H1 (cell line): ENCODE measurements around the gene SNU13. TPM values are rescaled to one million over a fixed set of nuclear protein-coding genes. Genes with fewer than 3 reads are reported as not detected.

Experiments used
- CTCF ChIA-PET: fragments of 300-600 bp; sonication (Branson Sonifier 250); formaldehyde crosslinking; loops from one replicate; lab custom pipeline; 2021; ENCODE audit not compliant: partially characterized antibody; lab: Charles Lee
- POLR2A ChIA-PET: fragments of 300-600 bp; sonication (Branson Sonifier 250); formaldehyde crosslinking; loops from one replicate; lab custom pipeline; 2021; ENCODE audit warnings: inconsistent platforms; ENCODE audit not compliant: partially characterized antibody; lab: Charles Lee
- DNase-seq, 2 experiments: peaks; one replicate each; pipeline versions ENCODE4 v3.0.0 to v3.0.0-alpha.2; 2010 to 2022; ENCODE audit warnings: low spot score in 2 of 2, low read depth in 1 of 2, mixed read lengths in 1 of 2
- FAIRE-seq: peaks from 2 replicates; lab custom pipeline; 2011; peaks lifted over from hg19 to GRCh38; lab: Jason Lieb, UNC
- H2AFZ ChIP-seq: 2 replicates; pipeline ENCODE4 v1.8.1; 2012; ENCODE audit warnings: low read length, inconsistent platforms
- H2AK5ac ChIP-seq: 2 replicates; pipeline ENCODE4 v1.6.1; 2013; ENCODE audit warnings: low read depth, low read length
- H2BK120ac ChIP-seq: replicated peaks from 2 replicates; pipeline ENCODE3; 2013; ENCODE audit warnings: low read depth, low read length, inconsistent platforms
- H2BK12ac ChIP-seq: 2 replicates; pipeline ENCODE4 v1.6.1; 2013; ENCODE audit warnings: low read depth, low read length
- H2BK15ac ChIP-seq: 2 replicates; pipeline ENCODE4 v1.6.1; 2013; ENCODE audit warnings: low read length
- H2BK20ac ChIP-seq: 2 replicates; pipeline ENCODE4 v1.6.1; 2013; ENCODE audit warnings: low read length
- H2BK5ac ChIP-seq: 2 replicates; pipeline ENCODE4 v1.6.1; 2013; ENCODE audit warnings: low read depth, low read length
- H3K14ac ChIP-seq: 2 replicates; pipeline ENCODE4 v1.6.1; 2013; ENCODE audit warnings: inconsistent platforms; ENCODE audit not compliant: insufficient read length
- H3K18ac ChIP-seq: 2 replicates; pipeline ENCODE4 v1.6.1; 2013; ENCODE audit warnings: low read length; ENCODE audit errors: extremely low read depth
- H3K23ac ChIP-seq: 2 replicates; pipeline ENCODE4 v1.6.1; 2013; ENCODE audit warnings: inconsistent platforms; ENCODE audit not compliant: insufficient read length
- H3K23me2 ChIP-seq: 2 replicates; pipeline ENCODE4 v1.6.1; 2013; ENCODE audit warnings: low read depth, low read length
- H3K27ac ChIP-seq: 2 replicates; pipeline ENCODE4 v1.6.1; 2011; ENCODE audit warnings: low read depth, low read length, inconsistent platforms
- H3K27me3 ChIP-seq, 4 experiments: replicated peaks in 1 of 4; 1 replicate in 1 of 4; 2 replicates in 3 of 4; pipeline versions ENCODE4 v1.6.1 to v1.8.1; 2011 to 2013; ENCODE audit warnings: low read length in 3 of 4, mild to moderate bottlenecking in 3 of 4, inconsistent platforms in 2 of 4, mixed read lengths in 2 of 4, moderate library complexity in 1 of 4; ENCODE audit not compliant: control insufficient read depth in 3 of 4, insufficient read depth in 3 of 4; ENCODE audit errors: extremely low read depth in 1 of 4
- H3K36me3 ChIP-seq, 4 experiments: 2 replicates each; pipeline versions ENCODE4 v1.6.1 to v1.8.1; 2011 to 2013; ENCODE audit warnings: mild to moderate bottlenecking in 4 of 4, low read length in 3 of 4, moderate library complexity in 2 of 4, control low read depth in 1 of 4, inconsistent platforms in 1 of 4; ENCODE audit not compliant: insufficient read depth in 4 of 4, control insufficient read depth in 2 of 4
- H3K4ac ChIP-seq: replicated peaks from 2 replicates; pipeline ENCODE3; 2013; ENCODE audit warnings: low read length, low read depth, mixed read lengths, inconsistent platforms; ENCODE audit not compliant: insufficient read length
- H3K4me1 ChIP-seq, 4 experiments: replicated peaks in 1 of 4; 1 replicate in 1 of 4; 2 replicates in 3 of 4; pipeline versions ENCODE4 v1.6.1 to v1.8.1; 2011 to 2013; ENCODE audit warnings: low read length in 3 of 4, inconsistent platforms in 2 of 4, mixed read lengths in 1 of 4; ENCODE audit not compliant: insufficient read depth in 4 of 4, control insufficient read depth in 3 of 4
- H3K4me2 ChIP-seq, 2 experiments: 2 replicates each; pipeline versions ENCODE4 v1.6.1 to v1.8.1; 2011 to 2013; ENCODE audit warnings: low read depth in 2 of 2, low read length in 2 of 2, control low read depth in 1 of 2, inconsistent platforms in 1 of 2, mild to moderate bottlenecking in 1 of 2; ENCODE audit not compliant: insufficient read depth in 1 of 2
- H3K4me3 ChIP-seq, 4 experiments: fragments of 200-600, 300-600 bp in 1 of 4; sonication (generic), shearing (Covaris generic), sonication (Bioruptor Twin) in 1 of 4; 2 replicates each; pipeline versions ENCODE4 v1.5.1 to v1.8.1; 2011 to 2016; ENCODE audit warnings: low read length in 4 of 4, low read depth in 3 of 4, control low read depth in 2 of 4, inconsistent platforms in 2 of 4, mild to moderate bottlenecking in 2 of 4, mixed read lengths in 1 of 4, moderate library complexity in 1 of 4; ENCODE audit not compliant: insufficient read depth in 2 of 4; ENCODE audit errors: extremely low read depth in 1 of 4
- H3K56ac ChIP-seq: replicated peaks from 2 replicates; pipeline ENCODE3; 2013; ENCODE audit warnings: low read depth, mild to moderate bottlenecking, mixed read lengths, low read length, inconsistent platforms; ENCODE audit not compliant: insufficient read length
- H3K79me1 ChIP-seq: 2 replicates; pipeline ENCODE4 v1.6.1; 2013; ENCODE audit warnings: low read depth, low read length, control low read depth
- H3K79me2 ChIP-seq, 2 experiments: 2 replicates each; pipeline versions ENCODE4 v1.6.1 to v1.8.1; 2012 to 2013; ENCODE audit warnings: low read length in 2 of 2, mild to moderate bottlenecking in 2 of 2, inconsistent platforms in 1 of 2; ENCODE audit not compliant: insufficient read depth in 2 of 2, control insufficient read depth in 1 of 2
- H3K9ac ChIP-seq, 4 experiments: replicated peaks in 1 of 4; 1 replicate in 1 of 4; 2 replicates in 3 of 4; pipeline versions ENCODE4 v1.6.1 to v1.8.1; 2011 to 2013; ENCODE audit warnings: low read depth in 3 of 4, low read length in 3 of 4, control low read depth in 2 of 4, mild to moderate bottlenecking in 2 of 4, moderate library complexity in 2 of 4, inconsistent platforms in 1 of 4; ENCODE audit errors: extremely low read depth in 1 of 4
- H3K9me3 ChIP-seq, 2 experiments: 2 replicates each; pipeline versions ENCODE4 v1.6.1 to v1.8.1; 2012 to 2013; ENCODE audit warnings: mild to moderate bottlenecking in 2 of 2, moderate library complexity in 2 of 2, control low read depth in 1 of 2, inconsistent platforms in 1 of 2, low read depth in 1 of 2, low read length in 1 of 2, mixed read lengths in 1 of 2; ENCODE audit not compliant: insufficient read depth in 2 of 2
- H4K20me1 ChIP-seq, 2 experiments: replicated peaks in 1 of 2; 2 replicates each; pipeline versions ENCODE3 to v1.8.1; 2011 to 2013; ENCODE audit warnings: inconsistent platforms in 2 of 2, low read length in 2 of 2, mild to moderate bottlenecking in 1 of 2; ENCODE audit not compliant: insufficient read depth in 2 of 2, control insufficient read depth in 1 of 2
- H4K5ac ChIP-seq: 2 replicates; pipeline ENCODE4 v1.6.1; 2013; ENCODE audit warnings: low read length, low read depth, mixed read lengths, inconsistent platforms; ENCODE audit not compliant: insufficient read length
- H4K8ac ChIP-seq: 2 replicates; pipeline ENCODE4 v1.8.0; 2013; ENCODE audit warnings: mild to moderate bottlenecking, moderate library complexity, low read length, inconsistent platforms; ENCODE audit not compliant: insufficient read depth; ENCODE audit errors: extremely low read depth
- H4K91ac ChIP-seq: replicated peaks from 2 replicates; pipeline ENCODE3; 2013; ENCODE audit warnings: low read length, mixed read lengths, inconsistent platforms; ENCODE audit not compliant: insufficient read length
- BRCA1 ChIP-seq: IDR thresholded peaks from 2 replicates; pipeline ENCODE4 v1.6.1; 2012; ENCODE audit warnings: low read depth, low read length, improper control_type of control experiment
- CBX8 ChIP-seq: fragments of 300-800, 300-1000 bp; sonication (generic); IDR thresholded peaks from 2 replicates; pipeline ENCODE4 v1.7.1; 2016; ENCODE audit warnings: low read depth, low read length, borderline replicate concordance
- CHD1 ChIP-seq: IDR thresholded peaks from 2 replicates; pipeline ENCODE4 v1.6.1; 2012; ENCODE audit warnings: low read depth, low read length, improper control_type of control experiment
- EP300 ChIP-seq, 2 experiments: IDR thresholded peaks; 1 replicate in 1 of 2; 2 replicates in 1 of 2; pipeline ENCODE4 v1.6.1; 2011 to 2012; ENCODE audit warnings: low read depth in 2 of 2, low read length in 2 of 2, mild to moderate bottlenecking in 2 of 2, borderline replicate concordance in 1 of 2, inconsistent platforms in 1 of 2, moderate library complexity in 1 of 2
- JUN ChIP-seq: IDR thresholded peaks from 2 replicates; pipeline ENCODE4 v1.6.1; 2011; ENCODE audit warnings: low read depth, mild to moderate bottlenecking, improper control_type of control experiment, low read length
- JUND ChIP-seq: IDR thresholded peaks from 2 replicates; pipeline ENCODE4 v1.6.1; 2011; ENCODE audit warnings: mild to moderate bottlenecking, improper control_type of control experiment, low read length
- MAX ChIP-seq: IDR thresholded peaks from 2 replicates; pipeline ENCODE4 v1.6.1; 2012; ENCODE audit warnings: inconsistent platforms
- NRF1 ChIP-seq: IDR thresholded peaks from 2 replicates; pipeline ENCODE4 v1.6.1; 2011; ENCODE audit warnings: mild to moderate bottlenecking, low read depth, low read length, improper control_type of control experiment
- POU5F1 ChIP-seq: IDR thresholded peaks from 2 replicates; pipeline ENCODE4 v1.6.1; 2011; ENCODE audit warnings: low read depth, mild to moderate bottlenecking, low read length, moderate library complexity
- RFX5 ChIP-seq: IDR thresholded peaks from 2 replicates; pipeline ENCODE4 v1.6.1; 2011; ENCODE audit warnings: low read depth, low read length, improper control_type of control experiment, borderline replicate concordance
- SIRT6 ChIP-seq: IDR thresholded peaks from one replicate; pipeline ENCODE4 v1.7.1; 2012; ENCODE audit warnings: low read length, inconsistent platforms
- SIX5 ChIP-seq: IDR thresholded peaks from 2 replicates; pipeline ENCODE4 v1.6.1; 2011; ENCODE audit warnings: mild to moderate bottlenecking, low read depth, low read length
- TCF12 ChIP-seq: IDR thresholded peaks from 2 replicates; pipeline ENCODE4 v1.6.1; 2011; ENCODE audit warnings: low read depth, mild to moderate bottlenecking, low read length
- YY1 ChIP-seq: IDR thresholded peaks from 2 replicates; pipeline ENCODE4 v1.6.1; 2011; ENCODE audit warnings: low read depth, mild to moderate bottlenecking, low read length
- WGBS, 2 experiments: shearing (Covaris generic) in 1 of 2; methylation state at CpG; one replicate each; pipeline versions ENCODE4 v1.1.6 to v1.1.7; 2013 to 2015; ENCODE audit warnings: low lambda C conversion rate in 2 of 2, mixed read lengths in 2 of 2, inconsistent platforms in 1 of 2, low coverage in 1 of 2, missing lambda C conversion rate in 1 of 2; ENCODE audit not compliant: insufficient replicate concordance in 2 of 2, insufficient coverage in 1 of 2, insufficient read length in 1 of 2; ENCODE audit errors: extremely low coverage in 1 of 2, missing lambda C conversion rate in 1 of 2; 5-methylcytosine and 5-hydroxymethylcytosine counted together
- polyA plus RNA-seq, 7 experiments: library from polyadenylated mRNA; depleted of rRNA in 3 of 7; stranded (reverse) in 5 of 7; unstranded in 2 of 7; fragments of >200 nt in 5 of 7; fragments of 200-250 nt in 2 of 7; gene quantifications; 1 replicate in 5 of 7; 2 replicates in 1 of 7; 4 replicates in 1 of 7; pipeline versions ENCODE4 v1.2.1 to v1.2.3, GENCODE V29; 2011 to 2013; ENCODE audit warnings: missing spikeins in 2 of 7, mixed read lengths in 2 of 7
- total RNA-seq: library from RNA; stranded (reverse); fragmentation: NEBNext Ultra II Directional; extraction: Animal tissue kit (Norgen Biotek cat#: 25700); gene quantifications from 2 replicates; pipeline ENCODE4 v1.2.1, GENCODE V29; 2021

SNU13 gene
- total and polyA plus RNA-seq, 2 of the 8 experiments (the other 6 are each of a cell fraction or from before 2014, with no cell fraction given), result 241 to 281 TPM

DNA sequence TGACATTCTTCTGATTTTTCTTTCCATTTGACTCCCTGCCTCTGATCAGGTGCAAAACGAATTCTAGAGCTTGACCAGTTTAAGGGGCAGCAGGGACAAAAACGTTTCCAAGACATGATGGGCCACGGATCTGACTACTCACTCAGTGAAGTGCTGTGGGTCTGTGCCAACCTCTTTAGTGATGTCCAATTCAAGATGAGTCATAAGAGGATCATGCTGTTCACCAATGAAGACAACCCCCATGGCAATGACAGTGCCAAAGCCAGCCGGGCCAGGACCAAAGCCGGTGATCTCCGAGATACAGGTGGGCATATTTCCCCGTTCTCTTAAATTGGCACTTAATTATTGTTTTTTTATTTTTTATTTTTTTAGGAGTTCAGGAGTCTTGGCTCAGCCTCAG, 52.2 kb downstream of the SNU13 start:
- Histone ChIP-seq H3K56ac (no peak overlapping the region), H3K4me1 (no peaks in the 10 kb centered on the region), H4K20me1 (peaks cover under 1 to 3% of the 10 kb centered on the region in 2 experiments), H3K79me2 (peaks cover 0 to 19% of the 10 kb centered on the region in 2 experiments; a peak in 2 of 4 replicates), H2BK12ac (no peak overlapping the region), H3K4ac (no peak overlapping the region), H3K36me3 (peaks cover 31 to 87% (median 60%) of the 10 kb centered on the region in 4 experiments), H3K14ac (no peak overlapping the region), H3K4me3 (no peak overlapping the region), H2AK5ac (no peak overlapping the region), H2AFZ (no peak overlapping the region), H2BK15ac (no peak overlapping the region), H2BK20ac (no peak overlapping the region), H3K18ac (no peak overlapping the region), H2BK5ac (no peak overlapping the region), H4K8ac (no peak overlapping the region), H3K23me2 (no peaks in the 10 kb centered on the region), H3K79me1 (no peaks in the 10 kb centered on the region), H3K27me3 (no peaks in the 10 kb centered on the region), H3K4me2 (no peak overlapping the region), H4K91ac (no peak overlapping the region), H3K9me3 (no peaks in the 10 kb centered on the region; a peak in 1 of 4 replicates), H3K27ac (no peak overlapping the region), H4K5ac (no peak overlapping the region), H2BK120ac (no peak overlapping the region), H3K9ac (no peak overlapping the region), H3K23ac (no peak overlapping the region)
- DNase-seq (no peak), FAIRE-seq (no peak)
- WGBS, 2 experiments, result 96% methylated on average over 7 of the region's 7 CpGs; no CpG with 5 or more reads in 1 of the 2 experiments
- POLR2A ChIA-PET, result interaction anchor here (0.8 to 13.3 kb wide), 5 partner anchors 9 to 245 kb away, joined by 3 to 157 read pairs (median 7); partner anchors contain the start of genes DESI1 and XRCC6
- CTCF ChIA-PET, result interaction anchor here (1.2 to 1.3 kb wide), 2 partner anchors 10 to 31 kb away, joined by 3 to 4 read pairs; no protein-coding TSS in a partner anchor
- TF ChIP-seq SIX5, result no peak
- no peak for TF ChIP-seq NRF1
- no peak for TF ChIP-seq RFX5
- TF ChIP-seq MAX, result no peak
- no peak for TF ChIP-seq POU5F1
- no peak for TF ChIP-seq JUN
- TF ChIP-seq SIRT6, result no peak
- no peak for TF ChIP-seq CBX8
- no peak for TF ChIP-seq BRCA1
- TF ChIP-seq YY1, result no peak
- no peak for TF ChIP-seq JUND
- TF ChIP-seq CHD1, result no peak
- no peak for TF ChIP-seq EP300 (IDR thresholded peaks at IDR 0.05; ENCODE audit: borderline replicate concordance in 1 of 2, low read depth in 2 of 2, low read length in 2 of 2)
- TF ChIP-seq TCF12, result no peak
